HEK293 (cell line): ENCODE data around the gene BLOC1S1.

Experiments
- CTCF ChIA-PET: fragments of 350-600 bp; formaldehyde crosslinking; extraction: SDS; loops from one replicate; lab custom pipeline; 2021; ENCODE audit warnings: antibody characterized with exemption; lab: Yijun Ruan, JAX
- POLR2A ChIA-PET: fragments of 300-600 bp; formaldehyde crosslinking; extraction: SDS; loops from one replicate; lab custom pipeline; 2020; ENCODE audit warnings: antibody characterized with exemption, inconsistent platforms; lab: Yijun Ruan, JAX
- H3K27ac ChIP-seq: fragments of 200-500 bp; sonication (Bioruptor generic); 2 replicates; pipeline ENCODE4 v1.5.1; 2014; ENCODE audit warnings: low read depth, low read length, control low read depth, inconsistent platforms; ENCODE audit errors: extremely low read depth
- H3K36me3 ChIP-seq, 2 experiments: fragments of 200-500 bp in 1 of 2; sonication (Bioruptor generic) in 1 of 2; 1 replicate in 1 of 2; 2 replicates in 1 of 2; pipeline ENCODE4 v1.5.1; 2014 to 2017; ENCODE audit warnings: inconsistent platforms in 2 of 2, low read length in 2 of 2; ENCODE audit not compliant: control insufficient read depth in 2 of 2, insufficient read depth in 1 of 2
- H3K4me1 ChIP-seq: fragments of 200-500 bp; sonication (Bioruptor generic); 2 replicates; pipeline ENCODE4 v1.5.1; 2014; ENCODE audit warnings: mild to moderate bottlenecking, low read length, inconsistent platforms; ENCODE audit not compliant: control insufficient read depth, insufficient read depth
- H3K4me3 ChIP-seq: 2 replicates; pipeline ENCODE4 v1.5.1; 2011; ENCODE audit warnings: low read depth, mild to moderate bottlenecking, control low read depth, low read length, moderate library complexity
- H3K9me3 ChIP-seq: fragments of 200-500 bp; sonication (Bioruptor generic); 2 replicates; pipeline ENCODE4 v1.5.1; 2014; ENCODE audit warnings: low read depth, low read length, inconsistent platforms; ENCODE audit not compliant: control insufficient read depth, insufficient read depth
- PRDM1 ChIP-seq: fragments of 450-650 bp; formaldehyde crosslinking; IDR thresholded peaks from 2 replicates; pipeline ENCODE4; 2016; ENCODE audit warnings: missing biosample characterization, missing genetic modification characterization
- WT1 ChIP-seq: fragments of 450-650 bp; formaldehyde crosslinking; IDR thresholded peaks from 2 replicates; pipeline ENCODE4 v1.5.1; 2016; ENCODE audit warnings: missing biosample characterization, missing genetic modification characterization
- ZNF112 ChIP-seq: fragments of 450-650 bp; formaldehyde crosslinking; IDR thresholded peaks from 2 replicates; pipeline ENCODE4 v1.5.0; 2017; ENCODE audit warnings: missing biosample characterization, missing genetic modification characterization
- ZNF2 ChIP-seq: fragments of 450-650 bp; formaldehyde crosslinking; IDR thresholded peaks from 2 replicates; pipeline ENCODE4 v1.5.1; 2016; ENCODE audit warnings: missing biosample characterization, missing genetic modification characterization
- ZNF23 ChIP-seq: fragments of 450-650 bp; formaldehyde crosslinking; IDR thresholded peaks from 2 replicates; pipeline ENCODE4 v1.5.1; 2016; ENCODE audit warnings: missing biosample characterization, missing genetic modification characterization, borderline replicate concordance
- ZNF350 ChIP-seq: fragments of 450-650 bp; formaldehyde crosslinking; IDR thresholded peaks from 2 replicates; pipeline ENCODE4 v1.5.0; 2017; ENCODE audit warnings: missing biosample characterization, mild to moderate bottlenecking, missing genetic modification characterization
- ZNF426 ChIP-seq: fragments of 450-650 bp; formaldehyde crosslinking; IDR thresholded peaks from 2 replicates; pipeline ENCODE4 v1.5.1; 2017; ENCODE audit warnings: missing biosample characterization, missing genetic modification characterization, mild to moderate bottlenecking, inconsistent platforms, moderate library complexity
- ZNF747 ChIP-seq: fragments of 450-650 bp; formaldehyde crosslinking; IDR thresholded peaks from 2 replicates; pipeline ENCODE4 v1.5.1; 2016; ENCODE audit warnings: missing biosample characterization, missing genetic modification characterization
- TF ChIP-seq, protein P1 (sequence below): fragments of 450-650 bp; formaldehyde crosslinking; IDR thresholded peaks from 2 replicates; pipeline ENCODE4 v1.5.1; 2016; ENCODE audit warnings: missing biosample characterization, missing genetic modification characterization
- TF ChIP-seq, protein P2 (sequence below): fragments of 450-650 bp; formaldehyde crosslinking; IDR thresholded peaks from 2 replicates; pipeline ENCODE4 v1.5.1; 2016; ENCODE audit warnings: missing biosample characterization, missing genetic modification characterization
- TF ChIP-seq, protein P3 (sequence below): fragments of 450-650 bp; formaldehyde crosslinking; IDR thresholded peaks from 2 replicates; pipeline ENCODE4 v1.5.1; 2017; ENCODE audit warnings: missing biosample characterization, missing genetic modification characterization
- TF ChIP-seq, protein P4 (sequence below): fragments of 450-650 bp; formaldehyde crosslinking; IDR thresholded peaks from 2 replicates; pipeline ENCODE4 v1.5.1; 2016; ENCODE audit warnings: missing biosample characterization, missing genetic modification characterization, low read depth
- TF ChIP-seq, protein P5 (sequence below): fragments of 450-650 bp; formaldehyde crosslinking; IDR thresholded peaks from 2 replicates; pipeline ENCODE4 v1.5.1; 2017; ENCODE audit warnings: missing biosample characterization, missing genetic modification characterization
- TF ChIP-seq, protein P6 (sequence below): fragments of 450-650 bp; formaldehyde crosslinking; IDR thresholded peaks from 2 replicates; pipeline ENCODE4 v1.5.1; 2017; ENCODE audit warnings: missing biosample characterization, missing genetic modification characterization

Gene BLOC1S1

DNA sequence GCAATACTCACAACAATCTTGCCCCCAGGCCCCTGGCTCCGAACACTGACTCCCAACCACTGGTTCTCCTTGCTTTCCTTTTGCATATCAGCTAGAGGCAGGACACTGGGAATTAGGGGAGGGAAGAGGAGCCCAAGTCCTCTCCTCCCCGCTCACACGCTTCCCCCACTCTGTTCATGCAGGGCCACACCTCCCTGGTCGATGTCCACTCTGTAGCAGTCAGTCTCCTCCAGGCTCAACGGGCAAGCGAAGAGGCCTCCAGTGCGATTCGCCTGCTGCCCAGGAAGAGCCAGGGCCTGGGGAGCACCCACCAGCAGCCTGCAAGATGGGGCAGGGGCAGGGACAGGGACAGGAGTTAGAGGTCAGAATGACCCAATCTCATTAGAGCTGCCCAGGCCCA lies 13.0 kb upstream of the BLOC1S1 start:
- no peaks in the 10 kb centered on the region for H3K9me3 ChIP-seq
- ChIA-PET POLR2A (no interaction called here), CTCF (no interaction called here)
- H3K4me3 ChIP-seq, result no peak overlapping the region
- no peaks in the 10 kb centered on the region for H3K36me3 ChIP-seq
- no peak overlapping the region for H3K27ac ChIP-seq
- TF ChIP-seq, protein P1, sequence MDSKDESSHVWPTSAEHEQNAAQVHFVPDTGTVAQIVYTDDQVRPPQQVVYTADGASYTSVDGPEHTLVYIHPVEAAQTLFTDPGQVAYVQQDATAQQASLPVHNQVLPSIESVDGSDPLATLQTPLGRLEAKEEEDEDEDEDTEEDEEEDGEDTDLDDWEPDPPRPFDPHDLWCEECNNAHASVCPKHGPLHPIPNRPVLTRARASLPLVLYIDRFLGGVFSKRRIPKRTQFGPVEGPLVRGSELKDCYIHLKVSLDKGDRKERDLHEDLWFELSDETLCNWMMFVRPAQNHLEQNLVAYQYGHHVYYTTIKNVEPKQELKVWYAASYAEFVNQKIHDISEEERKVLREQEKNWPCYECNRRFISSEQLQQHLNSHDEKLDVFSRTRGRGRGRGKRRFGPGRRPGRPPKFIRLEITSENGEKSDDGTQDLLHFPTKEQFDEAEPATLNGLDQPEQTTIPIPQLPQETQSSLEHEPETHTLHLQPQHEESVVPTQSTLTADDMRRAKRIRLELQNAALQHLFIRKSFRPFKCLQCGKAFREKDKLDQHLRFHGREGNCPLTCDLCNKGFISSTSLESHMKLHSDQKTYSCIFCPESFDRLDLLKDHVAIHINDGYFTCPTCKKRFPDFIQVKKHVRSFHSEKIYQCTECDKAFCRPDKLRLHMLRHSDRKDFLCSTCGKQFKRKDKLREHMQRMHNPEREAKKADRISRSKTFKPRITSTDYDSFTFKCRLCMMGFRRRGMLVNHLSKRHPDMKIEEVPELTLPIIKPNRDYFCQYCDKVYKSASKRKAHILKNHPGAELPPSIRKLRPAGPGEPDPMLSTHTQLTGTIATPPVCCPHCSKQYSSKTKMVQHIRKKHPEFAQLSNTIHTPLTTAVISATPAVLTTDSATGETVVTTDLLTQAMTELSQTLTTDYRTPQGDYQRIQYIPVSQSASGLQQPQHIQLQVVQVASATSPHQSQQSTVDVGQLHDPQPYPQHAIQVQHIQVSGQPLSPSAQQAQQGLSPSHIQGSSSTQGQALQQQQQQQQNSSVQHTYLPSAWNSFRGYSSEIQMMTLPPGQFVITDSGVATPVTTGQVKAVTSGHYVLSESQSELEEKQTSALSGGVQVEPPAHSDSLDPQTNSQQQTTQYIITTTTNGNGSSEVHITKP (tag by site-specific recombination), result no peak
- TF ChIP-seq WT1 (tag by site-specific recombination) (no peak), ZNF426 (tag by site-specific recombination) (no peak), ZNF23 (no peak), ZNF350 (tag by site-specific recombination) (no peak), ZNF2 (tag by site-specific recombination) (no peak)
- TF ChIP-seq, protein P2, sequence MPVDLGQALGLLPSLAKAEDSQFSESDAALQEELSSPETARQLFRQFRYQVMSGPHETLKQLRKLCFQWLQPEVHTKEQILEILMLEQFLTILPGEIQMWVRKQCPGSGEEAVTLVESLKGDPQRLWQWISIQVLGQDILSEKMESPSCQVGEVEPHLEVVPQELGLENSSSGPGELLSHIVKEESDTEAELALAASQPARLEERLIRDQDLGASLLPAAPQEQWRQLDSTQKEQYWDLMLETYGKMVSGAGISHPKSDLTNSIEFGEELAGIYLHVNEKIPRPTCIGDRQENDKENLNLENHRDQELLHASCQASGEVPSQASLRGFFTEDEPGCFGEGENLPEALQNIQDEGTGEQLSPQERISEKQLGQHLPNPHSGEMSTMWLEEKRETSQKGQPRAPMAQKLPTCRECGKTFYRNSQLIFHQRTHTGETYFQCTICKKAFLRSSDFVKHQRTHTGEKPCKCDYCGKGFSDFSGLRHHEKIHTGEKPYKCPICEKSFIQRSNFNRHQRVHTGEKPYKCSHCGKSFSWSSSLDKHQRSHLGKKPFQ (tag by site-specific recombination), result no peak
- TF ChIP-seq, protein P3, sequence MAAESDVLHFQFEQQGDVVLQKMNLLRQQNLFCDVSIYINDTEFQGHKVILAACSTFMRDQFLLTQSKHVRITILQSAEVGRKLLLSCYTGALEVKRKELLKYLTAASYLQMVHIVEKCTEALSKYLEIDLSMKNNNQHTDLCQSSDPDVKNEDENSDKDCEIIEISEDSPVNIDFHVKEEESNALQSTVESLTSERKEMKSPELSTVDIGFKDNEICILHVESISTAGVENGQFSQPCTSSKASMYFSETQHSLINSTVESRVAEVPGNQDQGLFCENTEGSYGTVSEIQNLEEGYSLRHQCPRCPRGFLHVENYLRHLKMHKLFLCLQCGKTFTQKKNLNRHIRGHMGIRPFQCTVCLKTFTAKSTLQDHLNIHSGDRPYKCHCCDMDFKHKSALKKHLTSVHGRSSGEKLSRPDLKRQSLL (tag by site-specific recombination), result no peak
- TF ChIP-seq, protein P4, sequence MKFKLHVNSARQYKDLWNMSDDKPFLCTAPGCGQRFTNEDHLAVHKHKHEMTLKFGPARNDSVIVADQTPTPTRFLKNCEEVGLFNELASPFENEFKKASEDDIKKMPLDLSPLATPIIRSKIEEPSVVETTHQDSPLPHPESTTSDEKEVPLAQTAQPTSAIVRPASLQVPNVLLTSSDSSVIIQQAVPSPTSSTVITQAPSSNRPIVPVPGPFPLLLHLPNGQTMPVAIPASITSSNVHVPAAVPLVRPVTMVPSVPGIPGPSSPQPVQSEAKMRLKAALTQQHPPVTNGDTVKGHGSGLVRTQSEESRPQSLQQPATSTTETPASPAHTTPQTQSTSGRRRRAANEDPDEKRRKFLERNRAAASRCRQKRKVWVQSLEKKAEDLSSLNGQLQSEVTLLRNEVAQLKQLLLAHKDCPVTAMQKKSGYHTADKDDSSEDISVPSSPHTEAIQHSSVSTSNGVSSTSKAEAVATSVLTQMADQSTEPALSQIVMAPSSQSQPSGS, result no peak
- TF ChIP-seq, all 188 proteins: peak for 0
- no peaks in the 10 kb centered on the region; the same call in 1 of the 2 replicates for H3K4me1 ChIP-seq

DNA sequence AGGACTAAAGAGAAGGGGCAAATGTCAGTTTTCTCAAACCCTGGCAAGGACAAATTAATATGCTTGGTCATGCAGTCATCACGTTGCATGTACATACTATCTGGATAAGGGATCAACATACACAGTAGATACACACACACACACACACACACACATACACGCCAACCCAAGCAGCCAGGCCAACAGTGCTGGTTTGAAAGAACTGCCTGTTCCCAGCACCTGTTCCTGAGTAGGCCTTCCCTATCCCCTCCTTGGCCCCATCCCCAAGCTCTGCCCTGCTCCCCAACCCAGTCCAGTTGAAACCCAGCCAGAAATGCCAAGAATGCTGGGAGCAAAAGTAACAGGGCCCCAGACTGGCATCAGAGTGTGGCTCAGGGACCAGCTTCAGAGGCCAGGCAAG lies 12.6 kb upstream of the BLOC1S1 start:
- Histone ChIP-seq H3K4me1 (no peaks in the 10 kb centered on the region; the same call in 1 of the 2 replicates), H3K4me3 (no peak overlapping the region), H3K36me3 (no peaks in the 10 kb centered on the region), H3K9me3 (no peaks in the 10 kb centered on the region), H3K27ac (no peak overlapping the region)
- ChIA-PET CTCF (interaction anchor here (0.5 to 0.6 kb wide), 2 partner anchors 255 to 1123 kb away, joined by 3 to 4 read pairs; no protein-coding TSS in a partner anchor), POLR2A (no interaction called here)
- TF ChIP-seq, protein P5, sequence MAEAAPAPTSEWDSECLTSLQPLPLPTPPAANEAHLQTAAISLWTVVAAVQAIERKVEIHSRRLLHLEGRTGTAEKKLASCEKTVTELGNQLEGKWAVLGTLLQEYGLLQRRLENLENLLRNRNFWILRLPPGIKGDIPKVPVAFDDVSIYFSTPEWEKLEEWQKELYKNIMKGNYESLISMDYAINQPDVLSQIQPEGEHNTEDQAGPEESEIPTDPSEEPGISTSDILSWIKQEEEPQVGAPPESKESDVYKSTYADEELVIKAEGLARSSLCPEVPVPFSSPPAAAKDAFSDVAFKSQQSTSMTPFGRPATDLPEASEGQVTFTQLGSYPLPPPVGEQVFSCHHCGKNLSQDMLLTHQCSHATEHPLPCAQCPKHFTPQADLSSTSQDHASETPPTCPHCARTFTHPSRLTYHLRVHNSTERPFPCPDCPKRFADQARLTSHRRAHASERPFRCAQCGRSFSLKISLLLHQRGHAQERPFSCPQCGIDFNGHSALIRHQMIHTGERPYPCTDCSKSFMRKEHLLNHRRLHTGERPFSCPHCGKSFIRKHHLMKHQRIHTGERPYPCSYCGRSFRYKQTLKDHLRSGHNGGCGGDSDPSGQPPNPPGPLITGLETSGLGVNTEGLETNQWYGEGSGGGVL (tag by site-specific recombination), result 0 out of 2 replicates have a peak, but pooled peaks have one; percentile 11
- TF ChIP-seq PRDM1 (tag by site-specific recombination), result no peak
- TF ChIP-seq ZNF747 (tag by site-specific recombination), result no peak
- TF ChIP-seq, protein P6, sequence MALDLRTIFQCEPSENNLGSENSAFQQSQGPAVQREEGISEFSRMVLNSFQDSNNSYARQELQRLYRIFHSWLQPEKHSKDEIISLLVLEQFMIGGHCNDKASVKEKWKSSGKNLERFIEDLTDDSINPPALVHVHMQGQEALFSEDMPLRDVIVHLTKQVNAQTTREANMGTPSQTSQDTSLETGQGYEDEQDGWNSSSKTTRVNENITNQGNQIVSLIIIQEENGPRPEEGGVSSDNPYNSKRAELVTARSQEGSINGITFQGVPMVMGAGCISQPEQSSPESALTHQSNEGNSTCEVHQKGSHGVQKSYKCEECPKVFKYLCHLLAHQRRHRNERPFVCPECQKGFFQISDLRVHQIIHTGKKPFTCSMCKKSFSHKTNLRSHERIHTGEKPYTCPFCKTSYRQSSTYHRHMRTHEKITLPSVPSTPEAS (tag by site-specific recombination), result peak; percentile 55
- TF ChIP-seq ZNF112 (tag by site-specific recombination), result no peak
